Measurements from ENCODE around the gene CEP85. TPM values are rescaled to one million over a fixed set of nuclear protein-coding genes. Genes with fewer than 3 reads are reported as not detected.

Gene CEP85
- total and polyA plus RNA-seq, 10 of the 15 experiments (the other 5 are each of a cell fraction or from before 2014, with no cell fraction given), result 8.4 to 26.8 (median 21.5) TPM

DNA sequence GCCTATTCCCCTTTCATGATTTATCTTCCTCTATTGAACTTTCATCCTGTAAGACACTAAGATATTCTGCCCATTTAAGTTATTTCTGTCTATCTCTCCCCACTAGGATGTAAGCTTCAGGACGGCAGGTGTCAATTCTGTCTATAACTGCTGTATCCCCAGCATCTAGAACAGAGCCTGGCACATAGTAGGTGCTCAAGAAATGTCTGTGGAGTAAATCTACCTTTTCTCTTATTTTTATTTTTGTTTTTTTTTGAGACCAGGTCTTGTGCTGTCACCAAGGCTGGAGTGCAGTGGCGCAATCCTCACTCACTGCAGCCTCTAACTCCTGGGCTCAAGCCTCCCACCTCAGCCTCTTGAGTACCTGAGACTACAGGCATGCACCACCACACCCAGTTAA lies 89.4 kb downstream of the CEP85 start:
- Histone ChIP-seq H3K27ac (ENCODE audit: control insufficient read depth, insufficient read depth) (no peak overlapping the region), H2AFZ (ENCODE audit: control insufficient read depth, low read depth, low read length) (no peak overlapping the region), H3K9ac (ENCODE audit: control insufficient read depth, insufficient read depth, low read length) (no peak overlapping the region), H3K9me3 (replicated peaks; ENCODE audit: control insufficient read depth, insufficient read depth, low read length) (no peaks in the 10 kb centered on the region), H3K36me3 (ENCODE audit: control insufficient read depth in 2 of 2, insufficient read depth in 2 of 2, low read length in 1 of 2) (peaks cover 0 to 3% of the 10 kb centered on the region in 2 experiments; a peak in 1 of 4 replicates), H3K27me3 (replicated peaks in 1 of 2; ENCODE audit: control insufficient read depth in 2 of 2, insufficient read depth in 2 of 2, low read length in 1 of 2) (no peaks in the 10 kb centered on the region), H3K4me3 (no peak overlapping the region), H4K20me1 (ENCODE audit: control insufficient read depth, insufficient read depth) (no peaks in the 10 kb centered on the region), H3K79me2 (ENCODE audit: control insufficient read depth, insufficient read depth, low read length) (peaks cover 16% of the 10 kb centered on the region), H3K4me1 (ENCODE audit: control insufficient read depth, insufficient read depth, low read length) (peaks cover 15% of the 10 kb centered on the region), H3K4me2 (ENCODE audit: control insufficient read depth, insufficient read depth) (no peak overlapping the region)
- DNase-seq (ENCODE audit: low read depth, low spot score) (no peak), FAIRE-seq (no peak), ATAC-seq (no peak)
- BruUV-seq (replicated peaks), result no TSS peak
- CTCF ChIA-PET, result interaction anchor here (2.3 to 11.6 kb wide), 4 partner anchors 41 to 94 kb away, joined by 18 to 879 read pairs (median 24); partner anchors contain the start of genes CEP85 and SH3BGRL3
- in situ Hi-C loops (cut with MboI) (loop anchor here (5.0 kb wide), 2 partner anchors 36 to 151 kb away; partner anchors contain the start of gene ZNF593OS), intact Hi-C loops (cut with micrococcal nuclease; ENCODE audit: unreplicated experiment) (loop anchor here (5.0 kb wide), 1 partner anchor 156 kb away; the partner anchor contains the start of genes C1orf232 and ZNF593)
- SMC1A ChIA-PET (ENCODE audit: uncharacterized antibody, unreplicated experiment), result interaction anchor here (7.6 to 14.9 kb wide), 2 partner anchors 35 to 45 kb away, joined by 119 to 474 read pairs; partner anchors contain the start of gene SH3BGRL3
- POLR2A ChIA-PET, result interaction anchor here (10.6 kb wide), 1 partner anchor 36 kb away, joined by 253 read pairs; no protein-coding TSS in a partner anchor
- RAD21 ChIA-PET (ENCODE audit: unreplicated experiment), result interaction anchor here (10.4 kb wide), 1 partner anchor 37 kb away, joined by 477 read pairs; no protein-coding TSS in a partner anchor
- WGBS (ENCODE audit: insufficient coverage, insufficient replicate concordance, low lambda C conversion rate, missing lambda C conversion rate), result 100% methylated on average over 2 of the region's 2 CpGs
- TF ChIP-seq EZH2 (IDR thresholded peaks at IDR 0.05; ENCODE audit: borderline replicate concordance, control insufficient read depth, low read depth, low read length), result no peak
- TF ChIP-seq ZZZ3 (IDR thresholded peaks at IDR 0.05; ENCODE audit: control insufficient read depth, insufficient read length, low read depth), result no peak
- TF ChIP-seq, protein P1, sequence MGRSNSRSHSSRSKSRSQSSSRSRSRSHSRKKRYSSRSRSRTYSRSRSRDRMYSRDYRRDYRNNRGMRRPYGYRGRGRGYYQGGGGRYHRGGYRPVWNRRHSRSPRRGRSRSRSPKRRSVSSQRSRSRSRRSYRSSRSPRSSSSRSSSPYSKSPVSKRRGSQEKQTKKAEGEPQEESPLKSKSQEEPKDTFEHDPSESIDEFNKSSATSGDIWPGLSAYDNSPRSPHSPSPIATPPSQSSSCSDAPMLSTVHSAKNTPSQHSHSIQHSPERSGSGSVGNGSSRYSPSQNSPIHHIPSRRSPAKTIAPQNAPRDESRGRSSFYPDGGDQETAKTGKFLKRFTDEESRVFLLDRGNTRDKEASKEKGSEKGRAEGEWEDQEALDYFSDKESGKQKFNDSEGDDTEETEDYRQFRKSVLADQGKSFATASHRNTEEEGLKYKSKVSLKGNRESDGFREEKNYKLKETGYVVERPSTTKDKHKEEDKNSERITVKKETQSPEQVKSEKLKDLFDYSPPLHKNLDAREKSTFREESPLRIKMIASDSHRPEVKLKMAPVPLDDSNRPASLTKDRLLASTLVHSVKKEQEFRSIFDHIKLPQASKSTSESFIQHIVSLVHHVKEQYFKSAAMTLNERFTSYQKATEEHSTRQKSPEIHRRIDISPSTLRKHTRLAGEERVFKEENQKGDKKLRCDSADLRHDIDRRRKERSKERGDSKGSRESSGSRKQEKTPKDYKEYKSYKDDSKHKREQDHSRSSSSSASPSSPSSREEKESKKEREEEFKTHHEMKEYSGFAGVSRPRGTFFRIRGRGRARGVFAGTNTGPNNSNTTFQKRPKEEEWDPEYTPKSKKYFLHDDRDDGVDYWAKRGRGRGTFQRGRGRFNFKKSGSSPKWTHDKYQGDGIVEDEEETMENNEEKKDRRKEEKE (IDR thresholded peaks at IDR 0.05), result no peak
- no peak for TF ChIP-seq NR2F1 (conservative IDR thresholded peaks at IDR 0.05)
- no peak for TF ChIP-seq BMI1 (IDR thresholded peaks at IDR 0.05; ENCODE audit: borderline replicate concordance)
- TF ChIP-seq CBFB (IDR thresholded peaks at IDR 0.05; ENCODE audit: low read depth), result no peak
- TF ChIP-seq, protein P2, sequence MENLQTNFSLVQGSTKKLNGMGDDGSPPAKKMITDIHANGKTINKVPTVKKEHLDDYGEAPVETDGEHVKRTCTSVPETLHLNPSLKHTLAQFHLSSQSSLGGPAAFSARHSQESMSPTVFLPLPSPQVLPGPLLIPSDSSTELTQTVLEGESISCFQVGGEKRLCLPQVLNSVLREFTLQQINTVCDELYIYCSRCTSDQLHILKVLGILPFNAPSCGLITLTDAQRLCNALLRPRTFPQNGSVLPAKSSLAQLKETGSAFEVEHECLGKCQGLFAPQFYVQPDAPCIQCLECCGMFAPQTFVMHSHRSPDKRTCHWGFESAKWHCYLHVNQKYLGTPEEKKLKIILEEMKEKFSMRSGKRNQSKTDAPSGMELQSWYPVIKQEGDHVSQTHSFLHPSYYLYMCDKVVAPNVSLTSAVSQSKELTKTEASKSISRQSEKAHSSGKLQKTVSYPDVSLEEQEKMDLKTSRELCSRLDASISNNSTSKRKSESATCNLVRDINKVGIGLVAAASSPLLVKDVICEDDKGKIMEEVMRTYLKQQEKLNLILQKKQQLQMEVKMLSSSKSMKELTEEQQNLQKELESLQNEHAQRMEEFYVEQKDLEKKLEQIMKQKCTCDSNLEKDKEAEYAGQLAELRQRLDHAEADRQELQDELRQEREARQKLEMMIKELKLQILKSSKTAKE (IDR thresholded peaks at IDR 0.05; ENCODE audit: low read depth, poor library complexity, severe bottlenecking), result no peak
- TF ChIP-seq STAT1 (conservative IDR thresholded peaks at IDR 0.05), result no peak
- TF ChIP-seq BACH1 (IDR thresholded peaks at IDR 0.05; ENCODE audit: borderline replicate concordance), result no peak
- TF ChIP-seq MEF2B (IDR thresholded peaks at IDR 0.05; ENCODE audit: partially characterized antibody, poor library complexity, severe bottlenecking), result no peak
- no peak for TF ChIP-seq CHD2 (IDR thresholded peaks at IDR 0.05; ENCODE audit: borderline replicate concordance, low read depth, low read length)
- no peak for TF ChIP-seq SIX5 (IDR thresholded peaks at IDR 0.05; ENCODE audit: low read depth, low read length, severe bottlenecking)
- TF ChIP-seq ZNF207 (IDR thresholded peaks at IDR 0.05; ENCODE audit: borderline replicate concordance), result no peak
- no peak for TF ChIP-seq MEF2A (IDR thresholded peaks at IDR 0.05; ENCODE audit: insufficient read depth, low read depth, low read length)
- TF ChIP-seq RAD51 (IDR thresholded peaks at IDR 0.05), result no peak
- TF ChIP-seq, protein P3, sequence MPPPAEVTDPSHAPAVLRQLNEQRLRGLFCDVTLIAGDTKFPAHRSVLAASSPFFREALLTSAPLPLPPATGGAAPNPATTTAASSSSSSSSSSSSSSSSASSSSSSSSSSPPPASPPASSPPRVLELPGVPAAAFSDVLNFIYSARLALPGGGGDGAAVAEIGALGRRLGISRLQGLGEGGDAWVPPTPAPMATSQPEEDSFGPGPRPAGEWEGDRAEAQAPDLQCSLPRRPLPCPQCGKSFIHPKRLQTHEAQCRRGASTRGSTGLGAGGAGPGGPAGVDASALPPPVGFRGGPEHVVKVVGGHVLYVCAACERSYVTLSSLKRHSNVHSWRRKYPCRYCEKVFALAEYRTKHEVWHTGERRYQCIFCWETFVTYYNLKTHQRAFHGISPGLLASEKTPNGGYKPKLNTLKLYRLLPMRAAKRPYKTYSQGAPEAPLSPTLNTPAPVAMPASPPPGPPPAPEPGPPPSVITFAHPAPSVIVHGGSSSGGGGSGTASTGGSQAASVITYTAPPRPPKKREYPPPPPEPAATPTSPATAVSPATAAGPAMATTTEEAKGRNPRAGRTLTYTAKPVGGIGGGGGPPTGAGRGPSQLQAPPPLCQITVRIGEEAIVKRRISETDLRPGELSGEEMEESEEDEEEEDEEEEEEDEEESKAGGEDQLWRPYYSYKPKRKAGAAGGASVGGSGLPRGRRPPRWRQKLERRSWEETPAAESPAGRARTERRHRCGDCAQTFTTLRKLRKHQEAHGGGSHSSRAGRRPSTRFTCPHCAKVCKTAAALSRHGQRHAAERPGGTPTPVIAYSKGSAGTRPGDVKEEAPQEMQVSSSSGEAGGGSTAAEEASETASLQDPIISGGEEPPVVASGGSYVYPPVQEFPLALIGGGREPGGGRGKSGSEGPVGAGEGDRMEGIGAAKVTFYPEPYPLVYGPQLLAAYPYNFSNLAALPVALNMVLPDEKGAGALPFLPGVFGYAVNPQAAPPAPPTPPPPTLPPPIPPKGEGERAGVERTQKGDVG (CRISPR knock-in tag; IDR thresholded peaks at IDR 0.05), result no peak
- no peak for TF ChIP-seq PML (IDR thresholded peaks at IDR 0.05; ENCODE audit: low read length)
